ENCODE data around the gene CMYA5. TPM values are rescaled to one million over a fixed set of nuclear protein-coding genes. Genes with fewer than 3 reads are reported as not detected.

Gene CMYA5
- total RNA-seq, 1 experiment from 2014 or later: 0.81 TPM

GRCh38 chr5:79832911-79833310 is 143.3 kb downstream of the CMYA5 start:
- no peaks in the 10 kb centered on the region for H3K36me3 ChIP-seq (ENCODE audit: low read depth)
- H3K9me3 ChIP-seq (ENCODE audit: insufficient read depth, low read depth): no peaks in the 10 kb centered on the region
- no peak overlapping the region for H3K27ac ChIP-seq
- H3F3A ChIP-seq (ENCODE audit: insufficient read depth, low read depth): no peaks in the 10 kb centered on the region
- no peaks in the 10 kb centered on the region for H3K27me3 ChIP-seq (ENCODE audit: insufficient read depth, low read depth)
- no peaks in the 10 kb centered on the region for H3K79me2 ChIP-seq (ENCODE audit: low read depth)
- BruUV-seq (replicated peaks): no TSS peak
- no peaks in the 10 kb centered on the region for H3K4me1 ChIP-seq (replicated peaks; ENCODE audit: insufficient read depth)
- no peak for TF ChIP-seq EZH2 (IDR thresholded peaks at IDR 0.05; ENCODE audit: low read depth)
- no peak for TF ChIP-seq CTCF (conservative IDR thresholded peaks at IDR 0.05)
- no peak for DNase-seq
- no peak overlapping the region for H3K4me2 ChIP-seq
- no peak overlapping the region for H3K4me3 ChIP-seq
- POLR2A ChIA-PET (ENCODE audit: unreplicated experiment): interaction anchor here (0.6 kb wide), 1 partner anchor 254 kb away, joined by 3 read pairs; no protein-coding TSS in a partner anchor
- CTCF ChIA-PET: no interaction called here
- H3K9me2 ChIP-seq (ENCODE audit: insufficient read depth): no peaks in the 10 kb centered on the region
- no peak overlapping the region for H2AFZ ChIP-seq
- intact Hi-C loops (cut with micrococcal nuclease; ENCODE audit: unreplicated experiment): no loop called here
- no peaks in the 10 kb centered on the region for H4K20me1 ChIP-seq (ENCODE audit: insufficient read depth)

GRCh38 chr5:79834098-79834753 is 144.6 kb downstream of the CMYA5 start:
- no peak for DNase-seq
- Histone ChIP-seq H3K9me2 (ENCODE audit: insufficient read depth) (no peaks in the 10 kb centered on the region), H3K36me3 (ENCODE audit: low read depth) (no peaks in the 10 kb centered on the region), H3K27ac (no peak overlapping the region), H3K4me2 (no peak overlapping the region), H3K4me3 (no peak overlapping the region), H2AFZ (no peak overlapping the region), H3K9me3 (ENCODE audit: insufficient read depth, low read depth) (no peaks in the 10 kb centered on the region), H3F3A (ENCODE audit: insufficient read depth, low read depth) (no peaks in the 10 kb centered on the region), H3K27me3 (ENCODE audit: insufficient read depth, low read depth) (no peaks in the 10 kb centered on the region), H4K20me1 (ENCODE audit: insufficient read depth) (no peaks in the 10 kb centered on the region), H3K4me1 (replicated peaks; ENCODE audit: insufficient read depth) (no peaks in the 10 kb centered on the region), H3K79me2 (ENCODE audit: low read depth) (no peaks in the 10 kb centered on the region)
- ChIA-PET POLR2A (ENCODE audit: unreplicated experiment) (no interaction called here), CTCF (interaction anchor here (1.1 kb wide), 1 partner anchor 251 kb away, joined by 8 read pairs; no protein-coding TSS in a partner anchor)
- intact Hi-C loops (cut with micrococcal nuclease; ENCODE audit: unreplicated experiment): no loop called here
- TF ChIP-seq EZH2 (IDR thresholded peaks at IDR 0.05; ENCODE audit: low read depth) (no peak), CTCF (conservative IDR thresholded peaks at IDR 0.05) (no peak)
- no TSS peak for BruUV-seq (replicated peaks)

GRCh38 chr5:79834754-79835714 is 145.4 kb downstream of the CMYA5 start:
- intact Hi-C loops (cut with micrococcal nuclease; ENCODE audit: unreplicated experiment): no loop called here
- Histone ChIP-seq H3K36me3 (ENCODE audit: low read depth) (no peaks in the 10 kb centered on the region), H4K20me1 (ENCODE audit: insufficient read depth) (no peaks in the 10 kb centered on the region), H3K4me2 (no peak overlapping the region), H3K9me3 (ENCODE audit: insufficient read depth, low read depth) (no peaks in the 10 kb centered on the region), H3K79me2 (ENCODE audit: low read depth) (no peaks in the 10 kb centered on the region), H3K4me3 (no peak overlapping the region), H2AFZ (no peak overlapping the region), H3F3A (ENCODE audit: insufficient read depth, low read depth) (no peaks in the 10 kb centered on the region), H3K4me1 (replicated peaks; ENCODE audit: insufficient read depth) (no peaks in the 10 kb centered on the region), H3K27ac (no peak overlapping the region), H3K27me3 (ENCODE audit: insufficient read depth, low read depth) (no peaks in the 10 kb centered on the region), H3K9me2 (ENCODE audit: insufficient read depth) (no peaks in the 10 kb centered on the region)
- BruUV-seq (replicated peaks): no TSS peak
- ChIA-PET CTCF (no interaction called here), POLR2A (ENCODE audit: unreplicated experiment) (no interaction called here)
- TF ChIP-seq CTCF (conservative IDR thresholded peaks at IDR 0.05): no peak
- TF ChIP-seq EZH2 (IDR thresholded peaks at IDR 0.05; ENCODE audit: low read depth): no peak
- no peak for DNase-seq
